Epithelial cell of esophagus (primary cell): ENCODE results near the gene TCEAL4.

Source experiments
- DNase-seq: peaks from one replicate; pipeline ENCODE4 v3.0.0; 2010; ENCODE audit warnings: low read depth
- H3K4me3 ChIP-seq: 2 replicates; pipeline ENCODE4 v1.5.1; 2011; ENCODE audit warnings: mild to moderate bottlenecking, low read length, control low read depth
- TF ChIP-seq, protein P1 (sequence below): IDR thresholded peaks from 2 replicates; pipeline ENCODE4 v1.5.1; 2011; ENCODE audit warnings: low read depth, mild to moderate bottlenecking, low read length, control low read depth, inconsistent platforms; ENCODE audit not compliant: insufficient read depth; ENCODE audit errors: missing control alignments

Gene TCEAL4

DNA sequence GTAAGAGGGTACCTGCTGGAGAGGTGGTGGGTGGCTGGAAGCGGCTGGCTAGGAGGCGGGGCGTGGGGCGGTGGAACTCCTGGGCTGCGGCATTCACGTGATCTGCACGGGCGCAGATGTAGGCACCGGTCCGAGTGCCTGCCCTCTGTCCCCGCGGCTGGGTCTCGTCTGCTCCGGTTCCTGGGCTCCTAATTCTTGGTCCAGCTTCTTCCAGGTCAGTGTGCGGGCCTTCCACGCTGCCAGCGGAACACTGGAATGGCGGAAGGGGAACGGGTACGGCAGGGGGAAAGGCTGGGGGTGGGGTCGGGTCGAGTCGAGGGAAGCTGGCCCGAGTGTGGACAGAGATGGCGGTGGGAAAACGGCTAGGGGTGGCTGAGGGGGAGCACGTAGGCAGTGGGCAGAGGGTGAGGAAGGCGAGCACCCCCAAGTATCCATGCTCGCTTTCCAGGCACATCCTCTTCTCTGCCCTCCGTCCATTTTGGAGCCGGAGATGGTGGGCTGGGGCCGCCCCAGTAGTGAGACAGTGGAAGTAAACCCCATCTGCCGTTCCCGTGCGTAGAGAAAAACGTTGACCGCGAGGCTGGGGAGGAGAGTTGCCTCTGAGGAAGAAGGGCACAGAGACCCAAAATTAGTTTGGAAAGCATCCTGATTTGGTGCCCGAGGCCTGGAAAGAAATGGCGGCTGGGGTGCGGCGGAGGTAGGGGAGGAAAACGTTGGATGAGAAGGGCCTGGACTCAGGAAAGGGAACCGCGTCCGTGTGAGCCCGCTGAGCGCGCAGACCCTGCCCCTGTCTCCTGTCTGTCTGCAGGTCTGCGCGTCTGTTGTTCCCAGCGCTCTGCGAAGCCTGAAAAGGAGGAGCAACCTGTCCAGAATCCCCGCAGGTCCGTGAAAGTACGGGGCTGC lies at the start of gene TCEAL4:
Gene TCEAL4, plus strand, starts transcription at position 105 of the 903 bp plus-strand sequence. CDS start 1,161 bp downstream, outside the sequence.
- peak within 1 kb of the TSS; percentile 68 for H3K4me3 ChIP-seq
- DNase-seq: peak; percentile 17
- TF ChIP-seq, protein P1, sequence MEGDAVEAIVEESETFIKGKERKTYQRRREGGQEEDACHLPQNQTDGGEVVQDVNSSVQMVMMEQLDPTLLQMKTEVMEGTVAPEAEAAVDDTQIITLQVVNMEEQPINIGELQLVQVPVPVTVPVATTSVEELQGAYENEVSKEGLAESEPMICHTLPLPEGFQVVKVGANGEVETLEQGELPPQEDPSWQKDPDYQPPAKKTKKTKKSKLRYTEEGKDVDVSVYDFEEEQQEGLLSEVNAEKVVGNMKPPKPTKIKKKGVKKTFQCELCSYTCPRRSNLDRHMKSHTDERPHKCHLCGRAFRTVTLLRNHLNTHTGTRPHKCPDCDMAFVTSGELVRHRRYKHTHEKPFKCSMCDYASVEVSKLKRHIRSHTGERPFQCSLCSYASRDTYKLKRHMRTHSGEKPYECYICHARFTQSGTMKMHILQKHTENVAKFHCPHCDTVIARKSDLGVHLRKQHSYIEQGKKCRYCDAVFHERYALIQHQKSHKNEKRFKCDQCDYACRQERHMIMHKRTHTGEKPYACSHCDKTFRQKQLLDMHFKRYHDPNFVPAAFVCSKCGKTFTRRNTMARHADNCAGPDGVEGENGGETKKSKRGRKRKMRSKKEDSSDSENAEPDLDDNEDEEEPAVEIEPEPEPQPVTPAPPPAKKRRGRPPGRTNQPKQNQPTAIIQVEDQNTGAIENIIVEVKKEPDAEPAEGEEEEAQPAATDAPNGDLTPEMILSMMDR: no peak

DNA sequence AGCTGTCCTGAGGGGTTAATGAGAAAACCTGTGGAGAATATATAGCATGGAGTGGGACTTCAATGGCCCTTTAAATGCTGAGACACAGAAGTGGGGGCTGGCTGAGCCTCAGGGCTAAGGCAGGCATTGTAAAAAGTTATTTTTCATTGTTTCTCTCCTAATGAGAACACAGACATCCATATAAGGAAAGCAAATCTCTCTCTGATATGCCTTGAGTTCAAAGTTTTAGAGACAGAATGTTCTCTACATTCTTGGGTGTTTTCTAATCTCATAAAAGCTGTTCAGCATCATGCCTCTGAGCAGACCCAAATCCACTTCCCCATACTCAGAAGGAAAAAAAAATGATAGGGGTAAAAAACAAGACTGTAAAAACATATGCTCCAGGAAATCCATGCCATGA lies 49.2 kb upstream of the TCEAL4 start:
- TF ChIP-seq, protein P1: no peak
- DNase-seq: no peak
- no peak overlapping the region for H3K4me3 ChIP-seq

DNA sequence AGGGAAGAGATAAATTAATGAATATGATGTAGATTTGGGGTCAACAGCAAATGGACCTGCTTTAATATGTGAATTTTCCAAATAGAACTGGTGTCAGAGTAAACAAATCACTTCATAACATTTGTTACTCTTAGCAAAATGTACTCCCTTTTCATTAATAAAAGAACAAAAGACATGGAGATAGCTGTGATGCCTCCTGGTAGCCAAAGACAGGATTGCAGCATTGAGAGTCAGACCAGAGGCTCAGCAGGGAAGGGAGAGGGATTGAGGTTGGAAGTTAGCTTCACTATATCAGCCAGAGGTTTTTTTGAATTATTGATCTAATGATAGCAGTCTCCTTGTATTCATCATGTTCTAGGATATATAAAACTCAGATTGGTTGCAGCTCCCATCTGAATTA lies 48.6 kb upstream of the TCEAL4 start:
- TF ChIP-seq, protein P1: no peak
- no peak for DNase-seq
- H3K4me3 ChIP-seq: no peak overlapping the region

DNA sequence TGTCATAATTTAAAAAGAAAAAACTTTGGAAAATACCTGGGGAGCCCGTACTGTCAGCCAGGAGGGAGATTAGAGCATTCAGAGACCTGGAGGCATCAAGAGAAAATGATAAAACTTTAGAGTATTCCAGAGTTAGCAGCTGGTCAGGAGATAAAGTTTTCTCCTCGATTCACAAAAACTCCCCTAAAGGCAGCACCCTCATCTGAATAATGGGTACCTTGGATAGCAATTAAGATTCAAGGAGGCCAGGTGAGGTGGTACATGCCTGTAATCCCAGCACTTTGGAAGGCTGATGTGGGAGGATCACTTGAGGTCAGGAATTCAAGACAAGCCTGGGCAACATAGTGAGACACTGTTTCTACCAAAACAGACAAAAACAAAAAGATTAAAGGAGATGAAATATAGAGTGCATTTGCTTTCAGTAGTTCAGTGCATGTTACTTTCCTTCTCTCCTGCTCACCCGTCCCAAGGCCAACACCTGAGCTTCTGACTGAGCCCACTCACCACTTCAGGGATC lies 47.4 kb upstream of the TCEAL4 start:
- peak; percentile 12 for DNase-seq
- H3K4me3 ChIP-seq: no peak overlapping the region
- TF ChIP-seq, protein P1: no peak

DNA sequence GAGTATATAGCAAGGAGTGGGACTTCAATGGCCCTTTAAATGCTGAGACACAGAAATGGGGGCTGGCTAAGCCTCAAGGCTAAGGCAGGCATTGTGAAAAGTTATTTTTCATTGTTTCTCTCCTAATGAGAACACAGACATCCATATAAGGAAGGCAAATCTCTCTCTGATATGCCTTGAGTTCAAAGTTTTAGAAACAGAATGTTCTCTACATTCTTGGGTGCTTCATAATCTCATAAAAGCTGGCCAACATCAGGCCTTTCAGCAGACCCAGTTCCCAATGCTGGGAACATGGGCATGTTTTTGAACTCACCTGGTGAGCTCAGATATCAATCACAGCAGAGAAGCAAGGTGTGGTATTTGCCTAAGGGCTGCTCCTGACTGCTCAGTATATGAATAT lies 46.6 kb upstream of the TCEAL4 start:
- peak; percentile 48 for DNase-seq
- TF ChIP-seq, protein P1: no peak
- no peak overlapping the region for H3K4me3 ChIP-seq

DNA sequence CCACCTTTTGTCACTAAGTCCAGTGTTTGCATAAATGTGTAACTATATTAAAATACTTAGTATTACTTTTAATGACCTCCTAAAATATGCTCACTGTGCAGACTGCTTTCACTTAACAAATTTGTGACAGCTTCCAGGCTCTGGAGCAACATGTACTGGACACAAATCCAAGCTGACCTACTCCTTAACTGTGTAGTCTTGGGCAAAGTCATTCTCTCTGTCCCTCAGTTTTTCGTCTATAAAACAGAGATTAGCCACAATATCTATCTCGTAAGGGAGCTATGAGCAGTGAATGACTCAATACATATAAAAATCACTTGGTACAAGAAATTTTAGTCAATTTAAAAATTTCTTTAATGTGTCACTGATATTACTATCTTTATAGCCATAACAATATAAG lies 45.6 kb upstream of the TCEAL4 start:
- TF ChIP-seq, protein P1: no peak
- DNase-seq: no peak
- H3K4me3 ChIP-seq: no peak overlapping the region
